ENCODE measurements around the gene HERPUD1. TPM values are rescaled to one million over a fixed set of nuclear protein-coding genes. Genes with fewer than 3 reads are reported as not detected.

HERPUD1 gene
- total RNA-seq, 1 experiment from 2014 or later, result 35.3 TPM

DNA sequence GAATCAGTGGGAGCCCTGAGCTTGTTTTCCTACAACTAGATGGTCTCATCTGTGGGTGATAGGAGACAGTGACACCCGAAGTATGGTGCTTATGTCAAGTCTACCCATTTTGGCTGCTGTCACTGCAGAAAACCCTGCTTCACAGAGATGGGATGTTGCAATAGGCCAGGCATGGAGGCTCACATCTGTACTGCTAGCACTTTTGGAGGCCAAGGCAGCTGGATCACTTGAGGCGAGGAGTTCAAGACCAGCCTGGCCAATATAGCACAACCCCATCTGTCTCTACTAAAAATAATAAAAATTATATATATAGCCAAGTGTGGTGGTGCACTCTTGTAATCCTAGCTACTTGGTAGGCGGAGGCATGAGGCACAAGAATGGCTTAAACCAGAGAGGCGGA, 2.3 kb upstream of the HERPUD1 start:
- POLR2A ChIA-PET (ENCODE audit: unreplicated experiment), result interaction anchor here (0.5 kb wide), 1 partner anchor 12 kb away, joined by 3 read pairs; no protein-coding TSS in a partner anchor
- H3K4me1 ChIP-seq (replicated peaks; ENCODE audit: insufficient read depth), result peaks cover 15% of the 10 kb centered on the region
- no TSS peak for BruUV-seq (replicated peaks)
- CTCF ChIA-PET, result no interaction called here
- H3K9me3 ChIP-seq (ENCODE audit: insufficient read depth, low read depth), result no peaks in the 10 kb centered on the region
- H3K27ac ChIP-seq, result no peak overlapping the region
- H3K9me2 ChIP-seq (ENCODE audit: insufficient read depth), result no peaks in the 10 kb centered on the region
- intact Hi-C loops (cut with micrococcal nuclease; ENCODE audit: unreplicated experiment), result no loop called here
- no peak overlapping the region for H3K4me2 ChIP-seq
- no peak overlapping the region for H3K4me3 ChIP-seq
- peaks cover 15% of the 10 kb centered on the region for H4K20me1 ChIP-seq (ENCODE audit: insufficient read depth)
- DNase-seq, result no peak
- H3K79me2 ChIP-seq (ENCODE audit: low read depth), result peaks cover 25% of the 10 kb centered on the region
- peaks cover 12% of the 10 kb centered on the region; the same call in 1 of the 2 replicates for H3K36me3 ChIP-seq (ENCODE audit: low read depth)
- no peak overlapping the region for H2AFZ ChIP-seq
- H3F3A ChIP-seq (ENCODE audit: insufficient read depth, low read depth), result peaks cover 16% of the 10 kb centered on the region
- no peaks in the 10 kb centered on the region for H3K27me3 ChIP-seq (ENCODE audit: insufficient read depth, low read depth)
- TF ChIP-seq CTCF (conservative IDR thresholded peaks at IDR 0.05) (no peak), EZH2 (IDR thresholded peaks at IDR 0.05; ENCODE audit: low read depth) (no peak)

GRCh38 chr16:56930486-56931270, 1.3 kb upstream of the HERPUD1 start:
- intact Hi-C loops (cut with micrococcal nuclease; ENCODE audit: unreplicated experiment), result no loop called here
- Histone ChIP-seq H3F3A (ENCODE audit: insufficient read depth, low read depth) (peaks cover 16% of the 10 kb centered on the region), H3K27me3 (ENCODE audit: insufficient read depth, low read depth) (no peaks in the 10 kb centered on the region), H3K4me3 (0 out of 2 replicates have a peak overlapping the region, but pooled peaks have one; percentile 97), H3K9me3 (ENCODE audit: insufficient read depth, low read depth) (no peaks in the 10 kb centered on the region), H3K4me2 (peak overlapping the region; percentile 75), H4K20me1 (ENCODE audit: insufficient read depth) (peaks cover 26% of the 10 kb centered on the region), H3K79me2 (ENCODE audit: low read depth) (peaks cover 35% of the 10 kb centered on the region), H3K4me1 (replicated peaks; ENCODE audit: insufficient read depth) (peaks cover 18% of the 10 kb centered on the region), H3K9me2 (ENCODE audit: insufficient read depth) (no peaks in the 10 kb centered on the region), H3K36me3 (ENCODE audit: low read depth) (peaks cover 22% of the 10 kb centered on the region), H3K27ac (no peak overlapping the region), H2AFZ (no peak overlapping the region)
- POLR2A ChIA-PET (ENCODE audit: unreplicated experiment), result interaction anchor here (0.5 kb wide), 2 partner anchors 9 to 1316 kb away, joined by 5 to 8 read pairs; no protein-coding TSS in a partner anchor
- no peak for DNase-seq
- BruUV-seq (replicated peaks), result no TSS peak
- TF ChIP-seq CTCF (conservative IDR thresholded peaks at IDR 0.05), result no peak
- TF ChIP-seq EZH2 (IDR thresholded peaks at IDR 0.05; ENCODE audit: low read depth), result no peak
- CTCF ChIA-PET, result interaction anchor here (0.7 kb wide), 1 partner anchor 80 kb away, joined by 12 read pairs; no protein-coding TSS in a partner anchor

DNA sequence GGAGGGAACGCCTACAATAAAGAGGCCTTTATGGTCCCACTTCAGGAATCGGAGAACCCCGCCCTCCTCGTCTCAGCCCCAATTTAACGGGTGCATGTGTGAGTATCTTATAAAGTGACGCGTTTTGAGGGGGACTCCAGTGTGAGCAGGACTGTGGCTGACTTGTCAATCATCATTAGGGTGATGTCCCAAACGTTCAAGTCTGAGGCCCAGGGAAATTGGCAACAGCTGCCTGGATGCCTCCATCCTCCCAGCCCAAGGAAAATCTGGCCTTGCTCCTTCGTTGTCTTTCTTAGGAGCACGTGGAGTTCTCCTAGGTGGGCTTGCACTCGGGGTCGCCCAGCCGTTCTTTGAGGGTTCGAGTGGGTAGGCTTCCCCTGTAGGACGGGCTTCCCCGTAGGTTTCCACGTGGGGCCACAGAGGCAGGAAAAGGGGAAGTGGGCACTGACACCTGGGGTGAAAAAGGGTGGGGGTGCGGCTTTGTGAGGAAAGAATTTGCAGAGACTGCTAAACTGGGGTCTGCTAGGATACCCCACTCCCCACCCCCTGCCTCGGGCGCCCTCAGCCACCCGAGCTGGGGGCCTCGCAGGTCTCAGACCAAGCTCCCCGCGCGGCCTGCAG, 561 bp upstream of the HERPUD1 start:
- H3K27me3 ChIP-seq (ENCODE audit: insufficient read depth, low read depth), result no peaks in the 10 kb centered on the region
- peaks cover 42% of the 10 kb centered on the region for H3K79me2 ChIP-seq (ENCODE audit: low read depth)
- peaks cover 31% of the 10 kb centered on the region for H4K20me1 ChIP-seq (ENCODE audit: insufficient read depth)
- TF ChIP-seq CTCF (conservative IDR thresholded peaks at IDR 0.05) (no peak), EZH2 (IDR thresholded peaks at IDR 0.05; ENCODE audit: low read depth) (no peak)
- ChIA-PET CTCF (interaction anchor here (0.6 to 0.7 kb wide), 2 partner anchors 80 to 335 kb away, joined by 4 to 12 read pairs; no protein-coding TSS in a partner anchor), POLR2A (ENCODE audit: unreplicated experiment) (interaction anchor here (0.7 kb wide), 1 partner anchor 19 kb away, joined by 4 read pairs; no protein-coding TSS in a partner anchor)
- no peak for DNase-seq
- intact Hi-C loops (cut with micrococcal nuclease; ENCODE audit: unreplicated experiment), result no loop called here
- no peaks in the 10 kb centered on the region for H3K9me3 ChIP-seq (ENCODE audit: insufficient read depth, low read depth)
- peaks cover 29% of the 10 kb centered on the region for H3K36me3 ChIP-seq (ENCODE audit: low read depth)
- peaks cover 21% of the 10 kb centered on the region for H3K4me1 ChIP-seq (replicated peaks; ENCODE audit: insufficient read depth)
- TSS peak; percentile 99 for BruUV-seq (replicated peaks)
- H3F3A ChIP-seq (ENCODE audit: insufficient read depth, low read depth), result peaks cover 21% of the 10 kb centered on the region
- H2AFZ ChIP-seq, result peak overlapping the region; percentile 76
- H3K27ac ChIP-seq, result peak overlapping the region; percentile 91
- no peaks in the 10 kb centered on the region for H3K9me2 ChIP-seq (ENCODE audit: insufficient read depth)
- peak overlapping the region; percentile 97; the same call in 1 of the 2 replicates for H3K4me3 ChIP-seq
- peak overlapping the region; percentile 75 for H3K4me2 ChIP-seq
